HCT116 (cell line): Measurements from ENCODE around the gene ADK. TPM values are rescaled to one million over a fixed set of nuclear protein-coding genes. Genes with fewer than 3 reads are reported as not detected.
"Not testable (repeated sequence)": the region's sequence is repeated elsewhere in the genome, so short reads cannot be mapped to it uniquely, and the experiment has no call there.

Experiments used
- ATAC-seq: fragments of 200-7000 bp; cut with Tn5 transposase; 2 replicates; pipeline ENCODE4 v1.9.1; 2020; ENCODE audit warnings: mild to moderate bottlenecking, moderate library complexity
- BruUV-seq: library from RNA; stranded (reverse); fragments of 400-500 nt; replicated peaks from 2 replicates; lab custom pipeline; 2021; lab: Mats Ljungman, UMichigan
- CTCF ChIA-PET: fragments of 300-600 bp; sonication (Branson Sonifier 250); formaldehyde crosslinking; loops from one replicate; lab custom pipeline; 2021; ENCODE audit warnings: antibody characterized with exemption; lab: Charles Lee
- POLR2A ChIA-PET: fragments of 300-600, 350-600 bp; sonication (Branson Sonifier 250); formaldehyde crosslinking; loops from one replicate; lab custom pipeline; 2021; ENCODE audit warnings: antibody characterized with exemption; lab: Charles Lee
- RAD21 ChIA-PET, 2 experiments: fragments of 300-600 bp; sonication (Branson Sonifier 250); formaldehyde crosslinking; loops; one replicate each; lab custom pipeline; 2023; ENCODE audit warnings: low total read pairs in 2 of 2; ENCODE audit not compliant: uncharacterized antibody in 2 of 2, unreplicated experiment in 2 of 2, low non-redundant PET in 1 of 2; lab: Charles Lee
- DNase-seq: peaks from one replicate; pipeline ENCODE4 v3.0.0-alpha.2; 2010; ENCODE audit warnings: low read depth, low spot score
- H2AFZ ChIP-seq: fragments of 200-600 bp; shearing (Covaris generic), sonication (generic); 2 replicates; pipeline ENCODE4 v1.6.1; 2017; ENCODE audit warnings: low read depth, mixed run types, mixed read lengths, antibody characterized with exemption, low read length; ENCODE audit not compliant: poor library complexity, severe bottlenecking
- H3K27ac ChIP-seq: 2 replicates; pipeline ENCODE4 v1.5.1; 2012; ENCODE audit warnings: low read depth, low read length
- H3K27me3 ChIP-seq: fragments of 200-600 bp; sonication (generic); 2 replicates; pipeline ENCODE4 v1.6.1; 2016; ENCODE audit warnings: mixed run types, low read length, mixed read lengths; ENCODE audit not compliant: insufficient read depth
- H3K36me3 ChIP-seq, 2 experiments: fragments of 200-500 bp in 1 of 2; fragments of 200-600 bp in 1 of 2; sonication (Bioruptor generic) in 1 of 2; sonication (generic) in 1 of 2; 2 replicates each; pipeline versions ENCODE4 v1.5.1 to v1.6.1; 2014 to 2016; ENCODE audit warnings: low read length in 2 of 2, inconsistent platforms in 1 of 2, mixed read lengths in 1 of 2, mixed run types in 1 of 2; ENCODE audit not compliant: insufficient read depth in 2 of 2, control insufficient read depth in 1 of 2
- H3K4me1 ChIP-seq, 2 experiments: fragments of 200-600 bp in 1 of 2; sonication (generic) in 1 of 2; 2 replicates each; pipeline versions ENCODE4 v1.5.1 to v1.6.1; 2012 to 2017; ENCODE audit warnings: low read length in 2 of 2, inconsistent platforms in 1 of 2, mild to moderate bottlenecking in 1 of 2, mixed read lengths in 1 of 2, mixed run types in 1 of 2, moderate library complexity in 1 of 2; ENCODE audit not compliant: insufficient read depth in 2 of 2, control insufficient read depth in 1 of 2
- H3K4me2 ChIP-seq: fragments of 200-600 bp; sonication (generic); 2 replicates; pipeline ENCODE4 v1.6.1; 2017; ENCODE audit warnings: mixed run types, low read length, mixed read lengths
- H3K4me3 ChIP-seq, 2 experiments: fragments of 200-600 bp in 1 of 2; sonication (generic) in 1 of 2; replicated peaks in 1 of 2; 2 replicates each; pipeline ENCODE4 v1.5.1; 2011 to 2016; ENCODE audit warnings: low read length in 2 of 2, control low read depth in 1 of 2, low read depth in 1 of 2, mild to moderate bottlenecking in 1 of 2, mixed read lengths in 1 of 2, mixed run types in 1 of 2
- H3K79me2 ChIP-seq: fragments of 200-600 bp; sonication (generic); 2 replicates; pipeline ENCODE4 v1.6.1; 2017; ENCODE audit warnings: mild to moderate bottlenecking, mixed run types, low read length, moderate library complexity, mixed read lengths; ENCODE audit not compliant: insufficient read depth
- H3K9ac ChIP-seq: fragments of 200-600 bp; sonication (generic); 2 replicates; pipeline ENCODE4 v1.6.1; 2016; ENCODE audit warnings: low read length, mixed read lengths
- H3K9me2 ChIP-seq: fragments of 200-600 bp; sonication (generic), shearing (Covaris generic); 2 replicates; pipeline ENCODE4 v1.6.1; 2017; ENCODE audit warnings: mixed run types, mild to moderate bottlenecking, moderate library complexity; ENCODE audit not compliant: insufficient read depth
- H3K9me3 ChIP-seq, 2 experiments: fragments of 200-500 bp in 1 of 2; fragments of 200-600 bp in 1 of 2; sonication (Bioruptor generic) in 1 of 2; sonication (generic) in 1 of 2; 2 replicates each; pipeline ENCODE4 v1.6.1; 2014 to 2017; ENCODE audit warnings: low read length in 2 of 2, mixed read lengths in 2 of 2, inconsistent platforms in 1 of 2, low read depth in 1 of 2, mild to moderate bottlenecking in 1 of 2, mixed run types in 1 of 2, moderate library complexity in 1 of 2; ENCODE audit not compliant: control insufficient read depth in 1 of 2, insufficient read depth in 1 of 2
- H4K20me1 ChIP-seq: fragments of 200-600 bp; sonication (generic), shearing (Covaris generic); 2 replicates; pipeline ENCODE4 v1.6.1; 2017; ENCODE audit warnings: mixed run types, mild to moderate bottlenecking, moderate library complexity; ENCODE audit not compliant: insufficient read depth
- ATF3 ChIP-seq: IDR thresholded peaks from 2 replicates; pipeline ENCODE4 v1.6.1; 2012
- CEBPB ChIP-seq: IDR thresholded peaks from 2 replicates; pipeline ENCODE4 v1.6.1; 2012; ENCODE audit warnings: low read depth
- EGR1 ChIP-seq: IDR thresholded peaks from 2 replicates; pipeline ENCODE4 v1.6.1; 2012; ENCODE audit warnings: low read depth
- EZH2 ChIP-seq: fragments of 200-600 bp; sonication (generic); IDR thresholded peaks from 2 replicates; pipeline ENCODE4 v1.6.1; 2017; ENCODE audit warnings: antibody characterized with exemption, mixed run types
- POLR2A ChIP-seq: IDR thresholded peaks from 2 replicates; pipeline ENCODE4 v1.7.0; 2011; ENCODE audit warnings: borderline replicate concordance; ENCODE audit not compliant: insufficient read depth, insufficient read length; ENCODE audit errors: extremely low read depth
- REST ChIP-seq: IDR thresholded peaks from 2 replicates; pipeline ENCODE4 v1.6.1; 2012; ENCODE audit warnings: low read depth
- SRF ChIP-seq: IDR thresholded peaks from 2 replicates; pipeline ENCODE4 v1.6.1; 2012; ENCODE audit warnings: low read depth
- ZBTB33 ChIP-seq: IDR thresholded peaks from 2 replicates; pipeline ENCODE4 v1.6.1; 2011; ENCODE audit warnings: mild to moderate bottlenecking, low read length, moderate library complexity; ENCODE audit not compliant: insufficient replicate concordance; ENCODE audit errors: extremely low read depth
- intact Hi-C: fragments of 100-400 bp; cut with micrococcal nuclease; formaldehyde crosslinking; loops from 2 replicates; pipeline ENCODE4 v1.10.0; 2022
- total RNA-seq: library from RNA; stranded (reverse); gene quantifications from one replicate; pipeline ENCODE4 v1.2.1, GENCODE V29; 2021; ENCODE audit not compliant: unreplicated experiment

Gene ADK
- total RNA-seq, 1 experiment from 2014 or later: 55.0 TPM

- ChIA-PET RAD21 (no interaction called here), CTCF (no interaction called here), POLR2A (no interaction called here)
- ATAC-seq (no peak), DNase-seq (no peak)
- no peak overlapping the region for H3K4me2 ChIP-seq
- H3K27me3 ChIP-seq: no peaks in the 10 kb centered on the region
- intact Hi-C loops: no loop called here
- BruUV-seq: no TSS peak
- no peaks in the 10 kb centered on the region for H3K79me2 ChIP-seq
- H3K9me3 ChIP-seq: no peaks in the 10 kb centered on the region
- H3K9me2 ChIP-seq: no peaks in the 10 kb centered on the region
- TF ChIP-seq ATF3 (no peak), CEBPB (no peak), SRF (no peak), POLR2A (no peak), EZH2 (no peak), ZBTB33 (no peak), EGR1 (no peak), REST (no peak)
- H3K36me3 ChIP-seq: no peaks in the 10 kb centered on the region
- no peak overlapping the region for H3K4me3 ChIP-seq
- H2AFZ ChIP-seq: no peak overlapping the region
- no peaks in the 10 kb centered on the region for H4K20me1 ChIP-seq
- H3K27ac ChIP-seq: no peak overlapping the region
- no peak overlapping the region for H3K9ac ChIP-seq
- no peaks in the 10 kb centered on the region for H3K4me1 ChIP-seq
Observed at GRCh38 chr10:74453169-74453568, 302.1 kb downstream of the ADK start.

GRCh38 chr10:74457478-74457877, 306.5 kb downstream of the ADK start:
- BruUV-seq, H3K4me1 ChIP-seq, RAD21 ChIA-PET, H3K4me3 ChIP-seq, DNase-seq, H3K36me3 ChIP-seq, H4K20me1 ChIP-seq, H3K27ac ChIP-seq, H3K79me2 ChIP-seq, H3K27me3 ChIP-seq, H2AFZ ChIP-seq, H3K4me2 ChIP-seq, ATAC-seq, intact Hi-C loops, H3K9me3 ChIP-seq, POLR2A ChIA-PET, CTCF ChIA-PET, H3K9me2 ChIP-seq, H3K9ac ChIP-seq: not testable (repeated sequence)
